HAP-1 (cell line): ENCODE data around the gene SDC3.

Source experiments
- DNase-seq, 2 experiments: peaks; one replicate each; pipeline ENCODE4 v3.0.0-alpha.2; 2016 to 2020; ENCODE audit warnings: low spot score in 2 of 2
- H3K27me3 ChIP-seq: fragments of 250-450 bp; sonication (Bioruptor Pico); 2 replicates; pipeline ENCODE4 v1.5.1; 2020; ENCODE audit warnings: low read depth, mild to moderate bottlenecking, moderate library complexity
- H3K36me3 ChIP-seq: fragments of 250-450 bp; sonication (Bioruptor Pico); replicated peaks from 2 replicates; pipeline ENCODE4 v1.5.1; 2020; ENCODE audit warnings: mild to moderate bottlenecking
- H3K4me1 ChIP-seq: fragments of 250-450 bp; sonication (Bioruptor Pico); 2 replicates; pipeline ENCODE4 v1.5.1; 2020; ENCODE audit warnings: mild to moderate bottlenecking
- H3K4me3 ChIP-seq: fragments of 250-450 bp; sonication (Bioruptor Pico); 2 replicates; pipeline ENCODE4 v1.5.1; 2020; ENCODE audit warnings: mild to moderate bottlenecking, moderate library complexity
- H3K9me3 ChIP-seq: fragments of 250-450 bp; sonication (Bioruptor Pico); 2 replicates; pipeline ENCODE4 v1.5.1; 2020; ENCODE audit warnings: mild to moderate bottlenecking, moderate library complexity
- in situ Hi-C: fragments of 300-500 bp; cut with MboI; formaldehyde crosslinking; loops from 3 replicates; pipeline ENCODE4 v1.14.3; 2020; ENCODE audit warnings: low sequenced_read_pairs, inconsistent platforms, mixed read lengths

SDC3 gene

DNA sequence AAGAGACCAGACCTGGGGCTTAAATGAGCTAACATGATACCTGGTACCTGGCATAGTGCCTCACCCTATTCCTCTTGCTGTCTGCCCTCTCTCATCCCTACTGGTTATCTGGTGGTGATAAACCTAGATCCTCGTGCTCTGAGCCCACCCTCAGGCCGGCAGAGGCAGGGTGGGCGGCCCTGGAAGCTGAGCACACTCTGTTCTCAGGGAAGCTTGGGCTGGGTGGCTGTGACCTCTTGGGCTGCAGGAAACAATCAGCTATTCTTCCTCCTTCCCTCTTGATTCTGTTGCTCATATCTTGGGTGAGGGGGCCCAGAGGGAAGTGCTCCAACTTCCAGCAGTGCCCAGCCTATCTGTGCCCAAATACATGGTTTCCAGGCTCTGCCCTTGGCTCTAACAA, 42.0 kb downstream of the SDC3 start:
- DNase-seq: no peak
- Histone ChIP-seq H3K4me3 (no peak overlapping the region), H3K4me1 (no peaks in the 10 kb centered on the region), H3K27me3 (no peaks in the 10 kb centered on the region), H3K36me3 (no peaks in the 10 kb centered on the region), H3K9me3 (no peaks in the 10 kb centered on the region)
- in situ Hi-C loops: no loop called here

DNA sequence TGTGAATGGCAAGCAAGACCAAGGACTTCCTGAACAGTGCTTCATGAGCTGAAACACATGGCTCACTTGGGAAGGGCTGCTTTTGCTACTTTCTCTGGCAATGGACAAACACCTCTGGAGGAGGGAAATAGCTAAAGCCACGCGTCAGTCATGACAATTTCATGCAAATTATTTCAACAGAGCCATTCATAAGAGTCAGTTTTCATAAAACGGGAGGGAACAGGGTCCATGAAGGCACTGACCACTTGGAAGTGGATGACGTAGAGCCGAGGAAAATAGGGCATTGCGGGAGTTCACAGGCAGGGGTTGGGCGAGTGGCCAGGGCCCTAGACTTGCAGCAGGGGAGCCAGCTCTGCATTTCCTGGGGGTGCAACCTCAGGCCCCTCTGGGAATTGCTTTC, 43.9 kb downstream of the SDC3 start:
- Histone ChIP-seq H3K27me3 (no peaks in the 10 kb centered on the region), H3K4me3 (no peak overlapping the region), H3K9me3 (no peaks in the 10 kb centered on the region), H3K36me3 (no peaks in the 10 kb centered on the region), H3K4me1 (no peaks in the 10 kb centered on the region)
- in situ Hi-C loops: no loop called here
- DNase-seq: no peak

DNA sequence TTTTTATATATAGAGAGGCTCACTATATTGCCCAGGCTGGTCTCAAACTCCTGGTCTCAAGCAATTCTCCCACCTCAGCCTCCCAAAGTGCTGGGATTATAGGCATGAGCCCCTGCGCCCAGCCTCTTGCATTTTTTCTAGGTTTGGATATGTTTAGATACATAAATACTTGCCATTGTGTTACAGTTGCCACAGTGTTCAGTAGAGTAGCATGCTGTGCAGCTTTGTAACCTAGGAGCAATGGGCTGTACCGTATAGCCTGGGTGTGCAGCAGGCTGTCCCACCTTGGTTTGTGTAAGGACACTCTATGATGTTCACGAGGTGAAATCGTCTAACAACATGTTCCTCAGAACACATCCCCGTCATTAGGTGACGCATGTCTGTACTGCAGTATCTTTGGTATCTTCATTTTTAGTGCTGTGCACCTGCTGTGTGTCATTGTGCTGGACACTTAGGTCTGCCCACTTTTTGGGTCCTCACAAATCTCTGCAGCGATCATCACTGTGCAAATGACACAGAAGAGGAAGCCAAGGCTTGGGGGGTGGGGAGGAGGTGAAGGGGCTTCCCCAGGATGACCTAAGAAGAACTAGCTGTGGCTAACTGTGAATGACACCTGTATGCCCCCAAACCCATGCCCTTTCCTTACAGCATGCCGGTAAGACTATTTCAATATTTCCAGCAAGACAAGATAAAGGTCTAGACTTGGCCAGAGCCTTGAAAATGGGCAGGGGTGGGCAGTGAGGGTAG, 44.5 kb downstream of the SDC3 start:
- Histone ChIP-seq H3K4me1 (no peaks in the 10 kb centered on the region), H3K27me3 (no peaks in the 10 kb centered on the region), H3K4me3 (no peak overlapping the region), H3K36me3 (no peaks in the 10 kb centered on the region), H3K9me3 (no peaks in the 10 kb centered on the region)
- DNase-seq: no peak
- in situ Hi-C loops: no loop called here

DNA sequence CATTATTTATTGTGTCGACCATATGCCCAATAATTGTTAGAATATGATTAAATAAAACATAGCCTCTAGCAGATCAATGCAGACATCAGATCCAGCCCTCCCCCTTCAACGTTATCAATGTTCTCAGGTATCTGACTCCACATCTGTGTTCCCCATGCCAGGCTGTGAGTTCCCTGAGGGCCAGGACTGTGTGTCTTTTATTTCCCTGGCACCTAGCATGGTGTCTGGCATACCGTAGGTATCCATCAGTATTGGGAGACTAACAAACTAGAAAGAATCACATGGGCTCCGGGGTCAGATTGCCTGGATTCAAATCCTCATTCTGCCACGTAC, 48.3 kb downstream of the SDC3 start:
- H3K4me1 ChIP-seq: no peaks in the 10 kb centered on the region
- no peaks in the 10 kb centered on the region for H3K36me3 ChIP-seq
- in situ Hi-C loops: no loop called here
- no peaks in the 10 kb centered on the region for H3K27me3 ChIP-seq
- H3K4me3 ChIP-seq: no peak overlapping the region
- DNase-seq: no peak
- no peaks in the 10 kb centered on the region for H3K9me3 ChIP-seq

DNA sequence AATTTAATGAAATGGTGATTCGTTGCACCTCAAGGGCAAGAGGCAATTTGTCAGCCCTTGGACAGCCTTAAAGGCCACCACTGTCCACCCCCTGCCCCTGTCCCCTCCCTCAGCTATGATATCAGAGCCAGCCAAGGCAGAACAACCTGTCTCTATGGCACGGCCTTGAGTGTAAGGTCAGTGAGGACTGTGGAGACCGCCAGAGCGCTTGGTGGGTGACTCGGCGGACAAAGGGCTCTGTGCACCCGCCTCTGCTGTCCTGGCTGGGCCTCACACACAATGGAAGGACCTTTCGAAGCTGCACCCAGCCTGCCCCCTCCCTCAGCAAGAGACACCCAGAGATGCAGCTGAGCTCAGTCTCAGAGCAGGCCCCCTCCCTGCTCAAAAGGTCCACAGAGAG, 50.6 kb downstream of the SDC3 start:
- H3K4me3 ChIP-seq: no peak overlapping the region
- in situ Hi-C loops: no loop called here
- H3K27me3 ChIP-seq: no peaks in the 10 kb centered on the region
- H3K9me3 ChIP-seq: no peaks in the 10 kb centered on the region
- H3K4me1 ChIP-seq: no peaks in the 10 kb centered on the region
- H3K36me3 ChIP-seq: no peaks in the 10 kb centered on the region
- DNase-seq: no peak

DNA sequence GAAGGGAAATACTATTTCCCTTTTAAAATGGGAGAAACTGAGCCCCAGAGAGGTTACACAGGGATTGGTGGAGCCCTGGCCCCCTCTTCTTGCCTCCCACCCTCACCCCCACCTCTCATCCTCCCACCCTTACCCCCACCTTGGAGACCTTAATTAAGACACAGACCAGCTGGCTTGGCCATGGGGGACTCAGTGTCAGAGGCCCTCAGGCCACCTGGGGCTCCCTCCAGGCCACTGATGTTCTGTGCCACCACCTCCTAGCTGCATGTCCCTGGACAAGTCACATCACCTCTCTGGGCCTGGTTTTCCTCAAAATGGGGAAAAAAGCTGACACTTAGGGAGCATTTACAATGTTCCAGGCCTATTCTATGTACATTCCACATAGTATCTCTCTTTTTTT, 51.5 kb downstream of the SDC3 start:
- Histone ChIP-seq H3K9me3 (no peaks in the 10 kb centered on the region), H3K36me3 (no peaks in the 10 kb centered on the region), H3K4me3 (no peak overlapping the region), H3K27me3 (no peaks in the 10 kb centered on the region), H3K4me1 (no peaks in the 10 kb centered on the region)
- in situ Hi-C loops: no loop called here
- DNase-seq: no peak

DNA sequence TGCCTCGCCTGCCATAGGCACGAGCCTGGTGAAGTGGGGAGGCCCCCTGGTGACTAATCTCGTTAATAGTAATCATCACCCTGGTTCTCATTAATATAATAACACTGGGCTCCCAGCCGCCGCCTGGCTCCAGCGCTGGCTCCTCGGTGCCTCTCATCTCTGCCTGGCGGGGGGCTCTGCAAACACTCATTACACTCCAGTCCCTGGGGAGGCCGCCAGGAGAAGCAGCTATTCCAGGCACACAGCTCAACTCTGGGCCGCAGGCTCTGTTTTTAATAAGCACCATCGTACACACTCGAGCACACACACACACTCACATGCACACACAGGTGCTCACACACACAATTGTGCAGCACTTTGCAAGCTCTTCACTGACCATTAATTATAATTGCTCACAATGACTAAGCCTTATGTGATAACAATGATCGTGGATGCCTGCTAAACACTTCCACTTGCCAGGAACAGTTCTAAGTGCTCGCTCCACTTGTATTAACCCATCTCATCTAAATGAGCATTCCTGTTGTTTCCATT, 52.2 kb downstream of the SDC3 start:
- no peaks in the 10 kb centered on the region for H3K36me3 ChIP-seq
- H3K9me3 ChIP-seq: no peaks in the 10 kb centered on the region
- H3K4me3 ChIP-seq: no peak overlapping the region
- in situ Hi-C loops: no loop called here
- no peaks in the 10 kb centered on the region for H3K27me3 ChIP-seq
- DNase-seq: peak in 1 of 2 experiments; percentile 46
- H3K4me1 ChIP-seq: no peaks in the 10 kb centered on the region

DNA sequence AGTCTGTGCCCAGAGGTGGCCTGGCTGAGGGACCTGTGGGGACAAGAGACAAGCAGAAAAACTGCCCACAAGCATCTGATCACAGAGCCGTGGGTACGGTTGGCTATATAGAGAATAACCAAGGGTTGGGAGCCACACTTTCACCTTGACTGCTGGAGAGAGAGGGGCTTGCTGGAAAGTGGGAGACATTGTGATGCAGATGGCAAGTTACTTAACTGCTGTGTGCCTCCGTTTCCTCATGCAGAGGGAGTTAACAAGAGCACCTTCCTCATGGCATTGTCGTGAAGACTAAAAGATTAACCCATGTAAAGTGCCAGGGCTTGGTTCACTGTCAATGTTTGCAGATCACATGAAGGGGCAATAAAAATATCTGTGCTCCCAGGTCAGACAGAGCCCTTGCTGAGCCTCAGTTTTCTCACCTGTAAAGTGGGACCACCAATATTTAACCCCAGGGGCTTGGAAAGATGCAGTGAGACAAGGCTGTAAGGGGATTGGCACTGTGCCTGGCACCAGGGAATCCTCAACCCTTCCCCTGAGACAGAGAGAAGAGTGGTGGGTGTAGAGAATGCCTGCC, 52.8 kb downstream of the SDC3 start:
- no peak overlapping the region for H3K4me3 ChIP-seq

DNA sequence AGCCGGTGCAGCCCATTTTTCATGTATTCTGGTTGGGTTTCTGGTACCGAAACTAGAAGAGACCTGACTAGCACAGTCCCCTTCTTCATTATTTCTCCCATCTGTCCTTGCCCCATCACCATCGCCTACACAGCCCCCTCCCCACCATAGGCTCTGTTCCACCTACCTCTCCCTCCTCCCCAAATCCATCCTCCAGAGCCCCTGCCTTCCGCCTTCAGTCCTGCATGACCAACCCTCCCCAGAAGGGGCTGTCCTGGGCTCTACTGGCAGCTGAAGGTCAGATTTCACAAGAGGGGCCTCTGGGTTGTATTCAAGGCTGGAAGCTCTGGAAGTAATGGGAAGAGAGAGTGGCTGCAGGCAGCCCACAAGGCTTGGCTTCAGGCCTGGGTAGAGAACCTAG, 55.2 kb downstream of the SDC3 start:
- no peaks in the 10 kb centered on the region for H3K36me3 ChIP-seq
- no peak overlapping the region for H3K4me3 ChIP-seq
- no peaks in the 10 kb centered on the region for H3K27me3 ChIP-seq
- DNase-seq: no peak
- H3K9me3 ChIP-seq: no peaks in the 10 kb centered on the region
- in situ Hi-C loops: no loop called here
- H3K4me1 ChIP-seq: no peaks in the 10 kb centered on the region

More for the DNA sequence above, 52.8 kb downstream of the SDC3 start:
- no peaks in the 10 kb centered on the region for H3K27me3 ChIP-seq
- no peaks in the 10 kb centered on the region for H3K4me1 ChIP-seq
- no peak for DNase-seq
- H3K9me3 ChIP-seq: no peaks in the 10 kb centered on the region
- no peaks in the 10 kb centered on the region for H3K36me3 ChIP-seq
- in situ Hi-C loops: no loop called here

DNA sequence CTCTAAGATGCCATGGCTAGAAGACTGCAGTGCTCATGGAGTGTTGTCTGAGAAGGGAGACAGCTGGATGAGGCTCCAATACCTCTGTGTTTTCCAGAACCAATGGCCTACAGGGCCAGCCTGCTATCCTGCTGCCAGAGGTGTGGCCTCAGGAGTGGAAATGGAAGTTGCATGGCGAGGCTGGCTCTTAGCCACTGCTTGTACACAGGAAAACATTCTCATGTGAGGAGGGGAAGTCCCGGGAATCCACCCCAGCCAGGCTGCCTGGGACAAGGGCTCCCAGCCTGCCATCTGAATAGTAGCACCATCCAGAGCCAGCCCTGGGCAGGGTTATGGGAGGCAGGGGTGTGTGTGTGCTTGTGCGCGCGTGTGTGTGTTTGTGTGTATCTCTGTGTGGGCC, 56.5 kb downstream of the SDC3 start:
- Histone ChIP-seq H3K4me3 (no peak overlapping the region), H3K27me3 (no peaks in the 10 kb centered on the region), H3K9me3 (no peaks in the 10 kb centered on the region), H3K36me3 (no peaks in the 10 kb centered on the region), H3K4me1 (no peaks in the 10 kb centered on the region)
- no peak for DNase-seq
- in situ Hi-C loops: no loop called here

DNA sequence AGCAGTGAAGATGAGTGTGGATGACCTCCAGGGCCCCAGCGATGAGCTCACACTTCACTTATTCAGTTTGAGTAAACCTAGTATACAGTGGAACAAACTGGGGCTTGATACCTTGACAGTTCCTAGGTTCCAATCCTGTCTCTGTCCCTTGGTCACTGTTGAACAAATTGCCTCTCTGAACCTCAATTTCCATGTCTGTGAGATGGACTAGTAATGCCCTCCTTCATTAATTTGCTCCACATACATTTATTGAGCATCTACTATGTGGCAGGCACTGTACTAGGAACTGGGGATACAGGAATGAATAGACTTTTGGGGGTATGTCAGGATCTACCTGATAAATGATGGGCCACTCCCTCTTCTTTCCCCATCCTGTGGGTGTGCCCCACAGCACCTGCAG, 57.3 kb downstream of the SDC3 start:
- Histone ChIP-seq H3K27me3 (no peaks in the 10 kb centered on the region), H3K9me3 (no peaks in the 10 kb centered on the region), H3K4me1 (no peaks in the 10 kb centered on the region; the same call in 1 of the 2 replicates), H3K36me3 (no peaks in the 10 kb centered on the region), H3K4me3 (no peak overlapping the region)
- in situ Hi-C loops: no loop called here
- DNase-seq: no peak

DNA sequence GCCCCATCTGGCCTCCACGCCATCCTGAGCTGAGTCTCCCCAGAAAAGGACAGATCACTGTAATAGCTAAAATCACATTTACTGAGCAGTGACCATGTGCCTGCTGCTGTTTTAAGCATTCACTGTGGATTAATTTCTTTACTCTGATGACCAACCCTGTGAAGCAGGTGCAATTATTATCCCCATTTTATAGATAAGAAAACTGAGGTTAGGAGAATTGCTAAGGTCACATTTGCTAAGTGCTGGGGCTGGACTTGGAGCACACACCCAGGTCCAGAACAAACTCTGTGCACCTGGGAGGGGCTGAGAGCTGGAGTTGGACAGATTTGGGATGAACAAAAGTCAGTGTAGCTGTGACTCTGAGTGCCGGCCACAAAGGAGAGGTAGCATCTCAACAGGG, 58.0 kb downstream of the SDC3 start:
- in situ Hi-C loops: no loop called here
- Histone ChIP-seq H3K9me3 (no peaks in the 10 kb centered on the region), H3K27me3 (no peaks in the 10 kb centered on the region), H3K36me3 (no peaks in the 10 kb centered on the region), H3K4me1 (peaks cover 7% of the 10 kb centered on the region), H3K4me3 (no peak overlapping the region)
- no peak for DNase-seq

DNA sequence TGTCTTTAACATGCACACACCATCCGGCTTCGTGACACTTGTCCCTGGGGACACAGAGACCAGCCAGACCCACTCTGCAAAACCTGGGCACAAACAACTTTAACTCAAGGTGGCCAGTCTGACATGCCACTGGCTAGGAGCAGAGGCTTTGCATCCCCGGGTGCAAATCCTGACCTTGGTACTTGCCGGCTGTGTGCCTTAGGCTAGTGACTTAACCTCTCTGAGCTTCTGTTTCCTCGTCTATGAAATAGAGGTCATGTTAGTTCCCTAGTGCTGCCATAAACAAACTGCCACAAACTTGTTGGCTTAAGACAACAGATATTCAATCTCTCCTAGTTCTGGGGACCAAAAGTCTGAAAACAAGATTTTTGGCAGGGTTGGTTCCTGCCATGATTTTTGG, 60.4 kb downstream of the SDC3 start:
- no peak overlapping the region for H3K4me3 ChIP-seq
- H3K4me1 ChIP-seq: peaks cover 24% of the 10 kb centered on the region
- in situ Hi-C loops: no loop called here
- H3K36me3 ChIP-seq: no peaks in the 10 kb centered on the region
- DNase-seq: no peak
- no peaks in the 10 kb centered on the region for H3K9me3 ChIP-seq
- no peaks in the 10 kb centered on the region for H3K27me3 ChIP-seq

DNA sequence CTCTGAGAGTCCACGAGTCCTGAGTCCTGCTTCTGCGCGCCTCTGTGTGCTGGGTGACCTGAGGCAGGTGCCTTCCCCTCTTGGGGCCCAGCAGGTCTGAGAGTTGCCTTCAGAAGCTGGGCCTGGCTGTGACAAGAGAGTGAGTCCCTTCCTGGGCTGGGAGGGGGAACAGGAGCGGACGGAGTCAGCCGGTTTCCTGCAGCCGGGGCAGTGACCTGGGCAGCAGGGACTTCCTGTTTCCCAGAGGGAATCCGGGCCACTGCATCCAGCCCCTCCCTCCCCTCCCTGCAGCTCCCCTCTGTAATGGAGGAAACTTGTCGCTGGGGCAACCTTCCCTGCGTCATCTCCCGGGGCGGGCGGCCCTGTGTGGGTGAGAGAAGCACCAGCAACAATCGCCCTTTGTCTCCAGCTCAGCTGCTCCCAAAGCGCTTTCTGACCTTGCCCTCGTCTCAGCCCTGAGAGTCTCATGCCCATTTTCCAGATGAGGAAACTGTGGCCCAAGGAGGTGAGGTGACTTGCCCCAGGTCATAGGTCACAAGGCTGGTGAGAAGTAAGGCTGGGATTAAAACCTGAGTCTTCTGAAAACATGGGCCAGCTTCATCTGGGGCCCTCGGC, 61.1 kb downstream of the SDC3 start:
- H3K27me3 ChIP-seq: no peaks in the 10 kb centered on the region
- in situ Hi-C loops: no loop called here
- H3K4me3 ChIP-seq: no peak overlapping the region
- H3K9me3 ChIP-seq: no peaks in the 10 kb centered on the region
- peaks cover 24% of the 10 kb centered on the region for H3K4me1 ChIP-seq
- DNase-seq: peak in 1 of 2 experiments; percentile 44
- no peaks in the 10 kb centered on the region for H3K36me3 ChIP-seq
